Ectodermal cell (in vitro differentiated cells): ENCODE data around the gene ZNF883.

Experiments
- H3K27ac ChIP-seq: 2 replicates; pipeline ENCODE4 v1.7.0; 2013; ENCODE audit warnings: mild to moderate bottlenecking, low read depth, low read length; ENCODE audit not compliant: insufficient read depth, poor library complexity, severe bottlenecking
- H3K27me3 ChIP-seq: 2 replicates; pipeline ENCODE4 v1.7.0; 2013; ENCODE audit warnings: mild to moderate bottlenecking, low read length; ENCODE audit not compliant: insufficient read depth, control insufficient read depth, poor library complexity, severe bottlenecking
- H3K36me3 ChIP-seq: one replicate; pipeline ENCODE4 v1.7.0; 2013; ENCODE audit warnings: low read length; ENCODE audit not compliant: control insufficient read depth, insufficient read depth
- H3K4me1 ChIP-seq: one replicate; pipeline ENCODE4 v1.7.0; 2013; ENCODE audit warnings: low read length; ENCODE audit not compliant: control insufficient read depth, insufficient read depth
- H3K4me3 ChIP-seq: 2 replicates; pipeline ENCODE4 v1.7.0; 2013; ENCODE audit warnings: low read depth, low read length, control low read depth; ENCODE audit not compliant: insufficient read depth
- H3K9me3 ChIP-seq: 2 replicates; pipeline ENCODE4 v1.7.0; 2013; ENCODE audit warnings: mild to moderate bottlenecking, low read length, moderate library complexity; ENCODE audit not compliant: control insufficient read depth
- WGBS, 2 experiments: methylation state at CpG; one replicate each; pipeline ENCODE4 v1.1.7; 2013; ENCODE audit warnings: missing lambda C conversion rate in 2 of 2; 5-methylcytosine and 5-hydroxymethylcytosine counted together

ZNF883 gene

DNA sequence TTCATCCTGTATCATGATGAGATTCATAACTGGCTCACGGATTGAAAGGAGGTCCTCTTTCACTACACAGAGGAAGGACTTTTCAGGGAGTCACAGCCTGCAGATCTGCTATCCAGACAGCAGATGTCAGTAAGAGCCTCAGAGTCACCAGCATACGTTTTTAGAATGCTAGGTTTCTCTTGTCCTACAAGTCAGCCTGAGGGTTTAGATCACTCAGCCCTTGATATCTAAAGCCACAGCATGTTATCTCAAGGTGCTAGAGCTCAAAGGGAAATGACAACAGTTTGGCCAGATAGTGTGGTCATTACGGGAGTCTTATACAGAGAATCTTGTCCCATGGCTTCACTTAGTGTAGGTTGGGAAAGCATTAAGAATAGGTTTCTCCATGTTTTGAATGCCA lies 90.4 kb downstream of the ZNF883 start:
- peaks cover 6% of the 10 kb centered on the region for H3K27me3 ChIP-seq
- H3K4me3 ChIP-seq, result no peak overlapping the region
- no peaks in the 10 kb centered on the region for H3K4me1 ChIP-seq
- 41% methylated on average over 3 of the region's 3 CpGs for WGBS, 2 experiments
- no peak overlapping the region for H3K27ac ChIP-seq
- no peaks in the 10 kb centered on the region for H3K9me3 ChIP-seq
- H3K36me3 ChIP-seq, result no peaks in the 10 kb centered on the region

DNA sequence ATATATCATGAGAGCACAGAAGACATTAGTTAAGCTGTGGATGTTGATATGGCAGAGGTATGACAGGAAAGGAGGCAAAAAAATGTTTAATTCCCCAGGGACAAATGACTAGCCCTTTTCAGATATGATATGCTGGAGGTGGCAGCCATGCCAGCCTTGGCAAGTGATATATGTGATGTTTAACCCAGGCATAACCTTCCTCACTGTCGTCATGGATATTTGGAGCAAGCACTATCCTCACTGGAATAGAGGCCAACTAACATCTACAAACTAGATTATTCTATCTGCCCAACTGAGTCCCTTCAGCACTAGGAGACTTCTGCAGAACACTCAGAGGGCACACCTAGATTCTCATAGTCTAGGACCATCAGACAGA lies 94.0 kb downstream of the ZNF883 start:
- no peaks in the 10 kb centered on the region for H3K4me1 ChIP-seq
- H3K4me3 ChIP-seq, result no peak overlapping the region
- no peaks in the 10 kb centered on the region for H3K36me3 ChIP-seq
- H3K9me3 ChIP-seq, result no peaks in the 10 kb centered on the region
- peaks cover 6% of the 10 kb centered on the region for H3K27me3 ChIP-seq
- 76 to 80% methylated on average over 1 of the region's 1 CpG for WGBS, 2 experiments
- no peak overlapping the region for H3K27ac ChIP-seq

DNA sequence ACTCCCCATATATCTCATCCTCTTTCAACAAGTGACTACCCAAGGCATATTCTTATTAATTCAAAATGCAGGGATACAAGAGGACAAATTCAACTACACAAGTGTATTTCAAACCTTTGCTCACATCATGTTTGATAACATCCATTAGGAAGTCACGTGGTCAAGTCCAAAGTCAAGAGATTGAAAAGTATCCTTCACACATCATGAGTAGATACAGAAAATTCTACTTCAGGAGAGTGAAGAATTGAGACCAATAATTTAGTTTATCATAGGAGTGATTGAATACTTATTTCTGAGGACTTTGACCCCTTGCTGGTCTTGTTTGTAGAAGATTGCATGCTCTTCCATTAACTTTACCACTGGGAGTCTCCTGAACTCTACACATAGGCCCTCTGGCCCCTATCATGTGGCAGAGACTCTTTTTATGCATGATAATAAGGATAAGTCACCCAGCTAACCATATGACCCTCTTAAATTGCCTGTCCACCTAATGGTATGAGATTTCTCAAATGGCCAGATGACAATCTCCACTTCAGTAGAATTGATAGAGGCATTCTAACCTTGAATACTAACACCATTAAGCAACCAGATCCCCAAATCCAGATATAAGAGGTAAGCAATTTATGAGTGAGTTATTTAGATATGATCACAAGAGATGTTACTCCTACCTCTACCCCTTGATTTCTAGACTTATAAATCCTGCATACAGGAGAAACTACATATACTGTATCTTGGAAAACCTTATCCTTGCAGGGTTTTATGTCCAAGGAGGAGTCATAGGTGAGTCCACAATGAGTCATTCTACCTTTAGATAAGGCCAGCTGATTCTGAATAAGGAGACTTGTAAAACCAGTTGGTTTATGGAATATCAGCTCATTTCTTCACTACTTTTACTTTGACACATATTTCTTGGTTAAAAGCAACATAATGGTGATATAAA lies 94.7 kb downstream of the ZNF883 start:
- H3K9me3 ChIP-seq, result peaks cover under 1% of the 10 kb centered on the region
- H3K4me1 ChIP-seq, result no peaks in the 10 kb centered on the region
- H3K27me3 ChIP-seq, result peaks cover 6% of the 10 kb centered on the region
- H3K4me3 ChIP-seq, result no peak overlapping the region
- 78 to 88% methylated on average over 1 of the region's 1 CpG for WGBS, 2 experiments
- H3K27ac ChIP-seq, result no peak overlapping the region
- H3K36me3 ChIP-seq, result no peaks in the 10 kb centered on the region

DNA sequence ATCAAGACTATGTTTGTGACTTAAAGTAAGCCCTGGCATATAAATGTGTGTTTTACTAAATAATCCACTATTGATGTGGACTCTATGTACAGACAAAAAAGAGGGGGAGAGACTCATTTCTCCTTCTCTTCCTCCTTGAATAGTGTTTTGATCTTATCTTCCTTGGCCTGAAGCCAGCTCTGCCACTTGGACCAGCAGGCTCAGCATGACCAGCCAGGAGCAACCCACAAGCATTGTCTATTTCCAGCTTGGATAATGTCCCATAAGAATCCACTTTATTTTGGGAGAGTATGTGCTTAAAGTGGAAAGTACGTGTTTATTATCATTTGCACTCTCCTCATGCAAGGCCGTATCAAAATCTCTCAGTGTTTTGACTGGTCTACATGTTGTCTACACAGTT lies 97.5 kb downstream of the ZNF883 start:
- no peak overlapping the region for H3K4me3 ChIP-seq
- H3K9me3 ChIP-seq, result peaks cover 4% of the 10 kb centered on the region
- H3K27ac ChIP-seq, result no peak overlapping the region
- H3K4me1 ChIP-seq, result no peaks in the 10 kb centered on the region
- 82 to 100% methylated on average over 1 to 2 of the region's 2 CpGs for WGBS, 2 experiments
- no peaks in the 10 kb centered on the region for H3K36me3 ChIP-seq
- H3K27me3 ChIP-seq, result peaks cover 6% of the 10 kb centered on the region

DNA sequence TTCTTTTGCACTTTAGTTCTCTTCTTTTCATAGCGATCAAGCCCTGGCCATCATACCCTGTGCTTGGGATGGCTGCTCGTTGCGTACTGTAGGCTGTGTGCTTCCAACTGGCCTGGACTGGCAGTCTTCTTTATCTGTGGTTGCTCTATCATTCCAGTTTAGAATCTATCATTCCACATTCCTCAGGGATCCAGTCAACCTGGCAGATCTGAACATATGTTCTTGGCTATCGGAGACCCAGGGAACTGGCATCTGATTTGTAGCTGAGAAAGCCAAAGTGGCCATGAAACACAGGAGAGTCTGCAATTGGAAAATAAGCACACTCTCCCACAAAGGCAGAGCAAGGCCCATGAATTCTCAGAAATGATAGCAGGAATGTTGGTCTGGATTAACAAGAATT lies 98.7 kb downstream of the ZNF883 start:
- peaks cover 4% of the 10 kb centered on the region for H3K9me3 ChIP-seq
- H3K36me3 ChIP-seq, result no peaks in the 10 kb centered on the region
- H3K4me3 ChIP-seq, result no peak overlapping the region
- no peak overlapping the region for H3K27ac ChIP-seq
- peaks cover 6% of the 10 kb centered on the region for H3K27me3 ChIP-seq
- 91 to 94% methylated on average over 4 of the region's 4 CpGs for WGBS, 2 experiments
- H3K4me1 ChIP-seq, result no peaks in the 10 kb centered on the region

DNA sequence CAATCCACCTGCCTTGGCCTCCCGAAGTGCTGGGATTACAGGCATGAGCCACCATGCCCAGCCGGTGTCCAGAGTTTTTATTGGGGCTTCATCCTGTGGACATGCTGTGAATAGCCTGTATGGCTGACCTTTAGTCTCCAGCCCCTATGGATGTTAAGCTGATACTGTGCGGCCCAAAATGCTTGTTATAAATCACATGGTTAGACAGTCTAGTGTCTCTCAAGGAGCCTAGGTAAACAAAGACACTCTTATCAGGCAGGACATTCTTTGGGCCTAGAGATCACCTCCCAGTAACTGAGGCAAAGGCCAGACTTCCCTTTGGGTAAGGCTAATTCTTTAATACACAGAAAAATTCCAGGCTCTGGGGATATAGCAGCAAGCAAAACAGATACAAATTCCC lies 99.4 kb downstream of the ZNF883 start:
- Histone ChIP-seq H3K27ac (no peak overlapping the region), H3K9me3 (peaks cover 4% of the 10 kb centered on the region), H3K4me1 (no peaks in the 10 kb centered on the region), H3K36me3 (no peaks in the 10 kb centered on the region), H3K27me3 (peaks cover 5% of the 10 kb centered on the region), H3K4me3 (no peak overlapping the region)
- 91 to 95% methylated on average over 3 of the region's 3 CpGs for WGBS, 2 experiments

DNA sequence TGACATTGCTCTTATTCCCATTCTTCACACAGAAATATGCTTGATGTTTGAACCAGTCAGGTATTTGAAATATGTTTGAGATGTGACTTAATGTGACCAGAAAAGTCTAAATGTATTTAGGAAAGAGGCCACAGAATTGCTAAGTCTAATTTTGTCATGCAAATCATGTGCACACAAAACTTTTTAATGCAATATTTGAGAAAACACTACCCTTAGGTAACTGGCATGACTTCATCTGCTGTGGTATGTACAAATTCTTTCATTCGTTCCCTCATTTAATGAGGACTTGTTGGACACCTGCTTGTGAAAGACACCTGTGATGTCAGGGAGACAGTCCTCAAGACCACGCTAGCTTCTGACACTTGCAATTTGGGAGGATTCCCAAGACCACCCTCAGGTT lies 100.3 kb downstream of the ZNF883 start:
- WGBS, 2 experiments, result 89 to 91% methylated on average over 2 of the region's 2 CpGs
- H3K4me1 ChIP-seq, result no peaks in the 10 kb centered on the region
- peaks cover 4% of the 10 kb centered on the region for H3K9me3 ChIP-seq
- H3K4me3 ChIP-seq, result no peak overlapping the region
- H3K36me3 ChIP-seq, result no peaks in the 10 kb centered on the region
- no peaks in the 10 kb centered on the region for H3K27me3 ChIP-seq
- no peak overlapping the region for H3K27ac ChIP-seq
